Stimulated activated CD8-positive, alpha-beta memory T cell treated with anti-CD3 and anti-CD28 coated beads, Interleukin-7, amount 100 ng/mL, for 1 hour (primary cell): Measurements from ENCODE around the gene SH3RF3.
"Not testable (repeated sequence)": the region's sequence is repeated elsewhere in the genome, so short reads cannot be mapped to it uniquely, and the experiment has no call there.

Source experiments
- DNase-seq, 2 donors: peaks; one replicate each; pipeline ENCODE4 v3.0.0-alpha.2; 2020; ENCODE audit warnings: low read depth in 2 of 2

SH3RF3 gene

DNA sequence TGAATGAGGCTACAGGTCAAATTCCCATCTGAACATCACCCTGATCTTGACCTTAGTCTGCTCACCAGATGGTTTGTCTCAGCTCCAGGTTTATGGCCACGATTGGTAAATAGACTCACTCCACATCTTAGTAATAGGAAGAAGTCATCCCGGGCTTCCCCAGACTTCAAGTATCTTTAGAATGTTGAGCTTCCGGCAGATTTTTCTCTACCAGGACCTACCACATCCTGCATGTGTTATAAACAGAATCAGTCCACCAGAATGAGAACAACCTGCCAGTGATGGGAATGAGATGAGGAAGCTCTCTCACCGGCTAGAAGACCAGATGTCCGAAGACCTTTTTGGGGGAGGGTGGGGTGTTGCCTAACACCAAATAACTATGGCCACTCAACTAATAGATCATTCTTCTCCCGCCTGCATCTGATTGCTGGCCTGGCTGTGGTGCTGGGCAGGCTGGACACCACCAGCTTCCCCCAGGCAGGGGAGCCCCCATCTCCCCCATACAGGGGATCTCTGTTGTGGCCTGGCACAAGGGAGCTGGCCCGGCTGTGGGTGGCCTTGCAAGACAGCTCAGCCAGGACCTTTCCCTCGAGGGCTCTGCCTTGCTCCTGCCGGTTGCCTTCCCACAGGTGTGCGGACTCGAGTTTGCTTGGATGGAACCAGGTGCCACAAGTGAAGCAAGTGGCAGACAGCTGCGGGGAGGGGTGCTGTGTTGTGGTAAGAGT, 88.5 kb downstream of the SH3RF3 start:
- no peak for DNase-seq

GRCh38 chr2:109218087-109218791, 89.2 kb downstream of the SH3RF3 start:
- DNase-seq, result no peak

- DNase-seq, result no peak
Measured at GRCh38 chr2:109218792-109219126, 89.8 kb downstream of the SH3RF3 start.

DNA sequence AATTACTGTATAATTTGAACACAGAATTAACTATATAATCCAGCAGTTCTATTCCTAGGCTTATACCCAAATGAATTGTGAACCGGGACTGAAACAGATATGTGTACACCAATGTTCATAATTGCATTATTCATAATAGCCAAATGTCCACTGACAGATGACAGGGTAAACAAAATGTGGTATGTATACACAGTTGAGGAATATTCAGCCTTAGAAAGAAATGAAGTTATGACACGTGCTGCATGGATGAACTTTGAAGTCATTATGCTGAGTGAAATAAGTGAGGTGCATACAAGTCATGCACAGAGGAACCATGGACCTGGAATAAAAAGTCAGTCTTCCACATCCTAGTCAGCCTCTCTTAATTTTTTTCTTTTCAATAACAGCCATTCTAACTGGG, 91.9 kb downstream of the SH3RF3 start:
- DNase-seq, result no peak

DNA sequence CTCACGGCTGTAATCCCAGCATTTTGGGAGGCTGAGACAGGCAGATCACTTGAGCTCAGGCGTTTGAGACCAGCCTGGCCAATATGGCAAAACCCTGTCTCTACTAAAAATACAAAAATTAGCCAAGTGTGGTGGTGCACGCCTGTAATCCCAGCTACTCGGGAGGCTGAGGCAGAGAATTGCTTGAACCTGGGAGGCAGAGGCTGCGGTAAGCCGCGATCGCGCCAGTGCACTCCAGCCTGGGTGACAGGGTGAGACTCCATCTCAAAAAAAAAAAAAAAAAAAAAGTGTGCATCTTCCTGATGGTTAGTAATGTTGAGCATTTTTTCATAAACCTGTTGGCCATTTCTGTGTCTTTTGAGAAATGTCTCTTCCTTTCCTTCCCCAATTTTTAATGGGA, 92.3 kb downstream of the SH3RF3 start:
- DNase-seq, result not testable (repeated sequence)

DNA sequence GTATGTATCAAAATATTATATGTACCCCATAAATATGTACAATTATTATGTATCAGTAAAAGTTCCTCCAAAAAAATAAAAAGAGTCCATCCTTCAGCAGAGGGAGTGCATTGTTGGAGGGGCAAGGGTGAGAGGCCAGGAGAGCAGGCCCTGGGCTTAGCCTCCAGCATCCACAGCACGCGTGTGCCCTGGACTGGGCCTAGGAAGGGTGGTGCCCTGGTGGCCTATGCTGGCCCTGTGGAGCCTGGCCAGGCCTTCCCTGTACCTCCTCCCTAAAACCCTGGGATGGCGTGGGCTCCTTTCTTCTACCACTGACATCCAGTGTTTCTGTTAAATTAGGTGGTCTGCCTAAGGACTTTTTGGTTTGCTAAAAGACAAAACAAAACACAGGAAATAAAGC, 93.4 kb downstream of the SH3RF3 start:
- no peak for DNase-seq

- no peak for DNase-seq
Measured at GRCh38 chr2:109222825-109223471, 93.9 kb downstream of the SH3RF3 start.

DNA sequence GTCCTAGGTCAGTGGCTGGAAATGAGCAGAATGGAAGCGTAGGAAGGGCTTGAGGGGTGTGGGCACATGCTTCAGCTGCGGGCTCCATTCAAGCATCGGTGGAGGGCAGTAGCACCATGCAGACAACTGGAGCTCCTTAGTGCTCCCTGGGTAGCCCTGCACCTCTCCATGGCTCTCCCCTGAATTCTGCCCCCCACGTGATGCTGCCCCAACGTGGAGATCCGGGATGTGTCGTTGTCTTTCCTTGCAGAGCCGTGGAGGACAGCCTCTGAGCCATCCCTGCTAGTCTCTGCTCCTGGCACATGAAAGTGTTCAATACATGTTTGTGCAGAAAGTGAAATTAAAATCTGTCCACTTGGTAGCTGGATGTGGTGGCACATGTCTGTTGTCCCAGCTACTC, 94.5 kb downstream of the SH3RF3 start:
- DNase-seq, result no peak

- DNase-seq, result not testable (repeated sequence)
Measured at GRCh38 chr2:109224341-109224740, 95.3 kb downstream of the SH3RF3 start.

DNA sequence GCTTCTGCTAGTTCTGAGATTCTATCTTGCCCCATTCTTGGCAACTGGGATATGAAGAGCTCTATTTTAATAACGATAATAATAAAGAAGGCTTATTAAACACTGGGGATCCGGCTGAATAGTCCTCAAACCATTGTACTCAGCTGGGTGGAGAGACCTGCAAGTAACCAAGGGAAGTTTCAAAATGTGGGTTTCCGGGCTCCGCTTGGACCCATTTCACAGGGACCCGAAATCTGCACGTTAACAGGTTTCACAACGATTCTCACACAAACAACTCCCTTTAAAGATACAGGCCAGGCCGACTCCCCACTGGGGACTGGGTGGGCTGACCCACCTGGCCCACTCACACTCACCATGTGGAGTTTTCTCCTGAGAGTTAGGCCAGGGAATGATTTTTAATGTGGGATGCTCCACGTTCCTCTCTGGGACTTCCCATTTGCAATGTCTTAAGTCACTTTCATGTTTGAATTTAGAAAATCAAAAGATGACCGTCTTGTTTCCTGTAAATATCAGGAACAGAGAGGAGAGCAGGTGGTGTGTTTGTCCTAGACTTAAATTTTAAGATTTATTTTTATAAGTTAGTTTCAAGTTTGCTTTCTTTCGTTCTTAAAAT, 96.3 kb downstream of the SH3RF3 start:
- no peak for DNase-seq

- no peak for DNase-seq
Measured at GRCh38 chr2:109226128-109226527, 97.1 kb downstream of the SH3RF3 start.

DNA sequence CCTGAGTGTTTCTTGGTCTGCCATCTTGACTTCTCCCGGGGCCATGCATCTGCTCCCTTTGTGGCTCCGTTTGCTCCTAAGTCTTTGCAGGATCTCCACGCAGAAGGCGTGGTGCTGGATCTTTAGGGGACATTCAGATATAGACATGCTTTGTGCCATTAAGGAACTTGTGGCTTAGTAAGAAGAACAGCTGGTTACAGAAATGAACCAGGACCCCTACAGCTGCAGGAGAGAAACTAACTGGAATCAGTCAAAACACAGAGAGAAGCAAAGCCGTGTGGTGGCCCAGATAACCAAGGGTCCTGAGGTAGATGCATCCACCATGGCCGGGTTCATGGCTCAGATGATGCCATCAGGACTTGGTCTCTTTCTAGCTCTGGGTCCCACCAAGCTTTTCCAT, 97.6 kb downstream of the SH3RF3 start:
- DNase-seq, result no peak

- DNase-seq, result no peak
Measured at GRCh38 chr2:109229094-109229675, 100.2 kb downstream of the SH3RF3 start.

DNA sequence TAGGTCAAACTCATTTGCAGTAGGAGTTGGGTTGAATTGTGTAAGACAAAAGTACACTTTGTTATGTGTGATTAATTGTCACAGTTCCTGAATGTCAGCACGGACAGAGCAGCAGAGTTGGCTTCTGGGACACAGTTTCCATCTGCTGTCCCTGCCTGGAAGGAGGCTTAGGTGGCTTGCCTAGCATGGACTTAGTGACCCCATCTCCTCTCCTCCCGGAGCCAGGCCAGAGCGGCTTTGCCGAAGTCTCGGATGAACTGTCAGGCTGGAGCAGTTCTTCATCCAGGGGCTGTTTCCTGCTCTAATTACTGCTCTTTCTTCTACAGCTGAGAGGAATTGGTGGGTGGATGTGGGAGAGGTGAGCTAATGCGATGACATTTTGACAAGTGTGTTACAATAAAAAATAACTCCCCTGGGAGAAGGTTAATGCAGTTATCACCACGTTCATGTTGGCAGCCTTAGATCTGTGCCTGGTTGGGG, 102.0 kb downstream of the SH3RF3 start:
- no peak for DNase-seq

DNA sequence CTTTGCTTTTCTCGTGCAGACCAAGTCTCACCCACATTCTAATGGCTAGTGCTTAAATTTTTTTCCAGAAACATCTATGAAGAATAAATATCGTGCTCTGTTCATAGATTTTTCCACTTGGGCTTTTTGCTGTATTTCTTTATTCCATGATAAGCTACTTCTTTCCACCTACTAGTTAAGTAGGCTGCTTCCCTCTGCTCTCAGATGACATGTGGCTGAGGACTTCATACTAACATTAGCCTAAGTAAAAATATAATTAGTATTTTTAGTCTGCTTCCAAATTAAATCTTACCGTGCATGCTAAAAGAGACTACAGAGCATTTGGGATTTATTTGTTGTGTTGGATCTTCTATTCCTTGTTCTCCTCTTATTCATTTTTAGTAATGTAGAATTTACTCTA, 102.4 kb downstream of the SH3RF3 start:
- no peak for DNase-seq

- DNase-seq, result no peak
Measured at GRCh38 chr2:109231996-109232705, 103.1 kb downstream of the SH3RF3 start.

GRCh38 chr2:109232909-109233308, 103.9 kb downstream of the SH3RF3 start:
- no peak for DNase-seq

GRCh38 chr2:109233643-109234042, 104.6 kb downstream of the SH3RF3 start:
- no peak for DNase-seq

- DNase-seq, result no peak
Measured at GRCh38 chr2:109234355-109234754, 105.3 kb downstream of the SH3RF3 start.

- DNase-seq, result no peak
Measured at GRCh38 chr2:109236147-109236546, 107.1 kb downstream of the SH3RF3 start.

DNA sequence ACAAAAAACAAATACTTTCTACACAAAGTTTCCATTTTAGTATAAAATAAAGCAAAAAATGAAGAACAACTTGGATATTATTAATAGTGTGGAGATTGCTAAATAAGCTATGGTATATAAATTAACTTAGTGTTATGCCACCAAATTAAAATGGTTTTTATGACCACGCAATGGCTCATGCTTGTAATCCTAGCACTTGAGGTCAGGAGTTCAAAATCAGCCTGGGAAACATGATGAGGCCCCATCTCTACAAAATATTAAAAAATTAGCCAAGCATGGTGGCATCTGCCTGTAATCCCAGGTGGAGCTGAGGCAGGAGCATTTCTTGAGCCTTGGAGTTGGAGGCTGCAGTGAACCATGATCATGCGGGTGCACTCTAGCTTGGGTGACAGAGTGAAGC, 108.8 kb downstream of the SH3RF3 start:
- DNase-seq, result no peak

DNA sequence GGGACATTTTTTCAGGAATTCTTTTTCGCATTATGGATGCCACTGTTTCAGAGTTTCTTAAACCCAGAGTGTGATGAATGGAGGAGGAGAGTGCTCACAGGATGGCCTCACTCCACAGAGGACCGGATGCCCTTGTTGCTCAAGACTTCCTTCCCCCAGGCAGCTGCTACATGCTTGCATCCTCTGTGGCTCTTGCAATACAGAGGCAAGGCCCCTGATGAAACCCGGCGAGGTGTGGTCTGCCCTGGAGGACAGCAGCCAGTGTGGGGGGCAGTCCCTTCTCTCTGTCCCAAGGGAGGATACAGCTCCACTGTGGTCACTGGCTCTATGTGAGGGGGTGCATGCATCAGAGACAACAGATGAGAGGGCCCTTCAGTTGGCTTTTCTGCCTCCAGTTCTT, 109.6 kb downstream of the SH3RF3 start:
- DNase-seq, result no peak
